Activated CD8-positive, alpha-beta memory T cell treated with anti-CD3 and anti-CD28 coated beads, Interleukin-2, amount 50 U/mL, for 1 hour (primary cell): Measurements from ENCODE around the gene SULT4A1.

Experiments
- DNase-seq: peaks from one replicate; pipeline ENCODE4 v3.0.0-alpha.2; 2020; ENCODE audit errors: extremely low read depth

SULT4A1 gene

DNA sequence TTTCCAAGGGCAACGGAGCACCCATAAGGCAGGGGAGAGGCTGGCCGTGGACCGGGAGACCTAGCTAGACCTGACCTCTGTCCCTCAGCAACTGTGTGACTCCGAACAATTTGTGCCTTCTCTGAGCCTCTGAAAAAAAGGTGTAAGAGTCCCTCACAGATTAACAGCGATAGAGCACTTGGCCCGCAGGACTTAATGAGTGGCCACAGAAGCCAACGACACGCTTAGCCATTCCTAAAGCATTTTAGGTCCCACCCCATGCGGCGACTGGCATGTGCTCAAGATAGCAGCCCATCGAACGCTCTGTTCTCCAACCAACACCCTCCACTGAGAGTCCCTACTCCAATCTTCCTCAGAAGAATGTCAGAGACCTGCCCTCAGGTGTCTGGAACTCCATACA lies 1.5 kb downstream of the SULT4A1 start:
- no peak for DNase-seq

DNA sequence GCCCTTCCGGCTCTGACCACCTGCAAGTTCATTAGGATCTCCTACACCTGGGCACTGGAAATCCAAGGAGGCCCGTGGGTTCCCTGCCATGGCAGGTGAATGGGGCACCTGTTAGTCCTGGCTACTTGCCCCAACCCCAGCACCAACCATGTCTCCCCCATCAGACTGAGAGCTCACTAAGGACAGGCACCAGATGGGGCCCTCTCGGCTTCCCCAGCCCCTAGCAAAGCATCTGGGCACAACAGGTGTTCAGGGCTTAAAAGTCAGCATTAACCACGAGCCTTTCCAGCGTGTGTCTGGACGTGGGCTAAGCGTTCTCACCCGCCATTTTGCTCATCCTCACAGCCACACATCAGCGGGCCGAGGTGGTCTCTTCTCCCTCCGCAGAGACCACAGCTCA lies 2.2 kb downstream of the SULT4A1 start:
- DNase-seq, result no peak

DNA sequence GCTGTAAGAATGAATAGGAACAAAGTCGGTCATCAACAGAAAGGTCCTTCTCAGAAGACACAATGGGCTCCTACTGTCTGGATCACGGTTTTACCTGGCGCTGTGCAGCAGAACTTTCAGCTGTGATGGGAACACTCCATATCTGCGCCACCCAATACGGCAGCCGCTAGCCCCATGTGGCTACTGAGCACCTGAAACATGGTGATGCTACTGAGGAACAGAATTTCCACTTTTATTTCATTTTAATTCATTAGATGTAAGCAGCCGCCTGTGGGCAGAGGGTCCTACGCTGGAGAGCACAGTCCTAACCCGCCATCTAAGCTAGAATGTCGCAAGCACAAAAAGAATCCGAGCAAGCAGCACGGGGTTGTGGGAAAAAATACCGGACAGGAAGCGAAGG lies 2.7 kb downstream of the SULT4A1 start:
- DNase-seq, result no peak

DNA sequence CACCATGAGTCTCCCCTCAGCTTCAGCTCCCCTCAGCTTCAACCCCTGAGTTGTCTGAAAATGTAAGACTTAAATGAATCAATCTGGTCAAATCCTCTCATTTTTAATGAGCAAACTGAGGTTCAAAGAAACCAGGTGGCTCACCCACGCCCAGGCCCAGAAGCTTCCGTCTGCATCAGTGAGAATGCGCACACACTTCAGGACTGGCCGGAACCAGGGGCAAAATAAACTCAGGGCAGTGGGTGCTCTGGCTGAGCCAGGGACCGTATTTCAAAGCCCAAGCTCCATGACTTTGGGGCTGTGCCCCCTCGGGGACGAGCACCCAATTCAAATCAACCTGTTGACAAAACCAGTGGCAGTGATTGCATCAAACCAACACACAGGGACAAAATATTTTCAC lies 3.1 kb downstream of the SULT4A1 start:
- DNase-seq, result no peak

DNA sequence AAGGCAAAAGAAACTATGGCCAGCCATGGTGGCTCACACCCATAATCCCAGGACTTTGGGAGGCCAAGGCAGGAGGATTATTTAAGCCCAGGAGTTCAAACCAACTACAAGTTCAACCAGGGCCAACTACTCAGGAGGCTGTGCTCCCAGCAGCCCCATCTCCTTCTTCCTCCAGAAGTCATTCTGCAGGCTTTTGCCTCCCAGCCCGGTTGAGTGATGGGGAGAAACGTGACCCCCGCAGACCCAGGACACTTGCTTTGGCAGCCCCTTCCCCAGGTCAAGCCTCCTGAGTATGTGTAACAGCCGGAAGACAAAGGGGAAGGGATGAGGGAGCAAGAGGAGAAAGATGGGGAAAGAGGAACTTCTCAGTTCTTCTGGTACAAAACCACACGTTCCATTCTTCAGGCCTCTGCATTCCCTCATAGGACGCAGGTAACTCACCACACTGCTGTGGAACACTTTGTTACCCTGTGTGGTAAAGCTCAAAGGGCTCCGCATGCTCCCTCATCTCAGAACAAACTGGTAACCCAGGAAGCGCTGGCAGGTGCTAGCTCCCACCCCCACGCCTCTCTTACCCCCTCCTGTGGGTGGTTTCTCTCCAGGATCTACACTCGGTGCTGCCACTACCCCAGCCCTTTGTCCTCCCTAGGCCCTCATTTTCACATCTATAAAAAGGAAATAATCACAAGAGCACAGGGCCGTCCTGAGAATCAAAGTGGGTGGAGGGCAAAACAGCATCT lies 4.0 kb downstream of the SULT4A1 start:
- DNase-seq, result no peak

DNA sequence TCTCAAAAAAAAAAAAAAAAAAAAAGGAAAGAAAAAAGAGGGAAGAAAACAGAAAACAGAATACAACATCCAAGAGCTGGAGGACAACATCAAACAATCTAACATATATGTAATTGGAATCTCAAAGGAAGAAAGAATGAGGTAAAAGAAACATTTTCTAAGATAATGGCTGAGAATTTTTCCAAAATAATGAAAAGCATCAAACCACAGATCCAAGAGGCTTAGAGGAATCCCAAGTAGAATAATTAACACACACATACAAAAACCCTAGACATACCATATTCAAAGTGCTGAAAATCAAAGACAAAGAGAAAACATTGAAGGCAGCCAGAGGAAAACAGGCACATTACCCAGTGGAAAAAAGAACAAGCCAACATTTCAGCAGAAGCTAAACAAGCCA lies 4.9 kb downstream of the SULT4A1 start:
- DNase-seq, result no peak

DNA sequence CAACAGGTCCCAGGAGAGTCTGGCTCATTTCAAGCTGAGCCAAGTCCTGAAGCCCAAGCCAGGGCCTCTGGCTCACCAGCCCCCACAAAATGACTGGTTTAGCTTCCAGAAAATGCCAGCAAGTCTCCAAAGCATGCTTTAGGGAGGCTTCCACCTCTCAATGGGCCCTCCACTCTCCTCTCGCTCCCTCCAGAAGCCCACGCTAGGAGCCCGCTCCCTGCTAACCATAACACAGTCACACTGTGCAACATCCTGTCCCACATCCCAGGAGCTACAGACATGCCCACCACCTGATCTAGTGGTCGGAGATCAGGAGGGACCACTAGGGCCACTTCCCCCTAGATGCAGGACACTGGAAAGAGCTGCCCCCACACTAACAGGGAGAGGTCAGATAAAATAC lies 6.9 kb downstream of the SULT4A1 start:
- no peak for DNase-seq

DNA sequence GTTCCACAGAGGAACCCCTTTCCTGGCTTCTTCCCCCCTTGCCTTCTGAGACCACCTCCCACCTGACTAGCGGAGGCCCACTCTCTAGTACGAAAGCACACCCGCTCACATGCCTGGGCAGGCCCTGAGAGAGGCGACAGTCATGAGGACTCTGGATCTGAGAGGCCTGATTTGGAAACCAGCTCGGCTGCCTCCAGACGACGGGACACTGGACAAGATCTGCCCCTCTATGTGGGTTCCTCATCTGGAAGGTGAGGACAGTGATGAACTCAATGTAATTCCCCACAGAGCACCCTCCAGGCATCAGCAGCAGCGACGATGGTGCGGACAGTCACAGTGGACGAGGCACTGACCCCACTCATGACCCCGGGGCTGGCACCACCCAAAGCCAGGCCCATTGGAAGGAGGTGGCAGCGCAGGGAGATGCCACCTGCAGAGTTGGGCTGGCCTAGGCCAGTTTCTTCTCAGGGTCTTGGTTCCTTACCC lies 7.5 kb downstream of the SULT4A1 start:
- DNase-seq, result no peak

DNA sequence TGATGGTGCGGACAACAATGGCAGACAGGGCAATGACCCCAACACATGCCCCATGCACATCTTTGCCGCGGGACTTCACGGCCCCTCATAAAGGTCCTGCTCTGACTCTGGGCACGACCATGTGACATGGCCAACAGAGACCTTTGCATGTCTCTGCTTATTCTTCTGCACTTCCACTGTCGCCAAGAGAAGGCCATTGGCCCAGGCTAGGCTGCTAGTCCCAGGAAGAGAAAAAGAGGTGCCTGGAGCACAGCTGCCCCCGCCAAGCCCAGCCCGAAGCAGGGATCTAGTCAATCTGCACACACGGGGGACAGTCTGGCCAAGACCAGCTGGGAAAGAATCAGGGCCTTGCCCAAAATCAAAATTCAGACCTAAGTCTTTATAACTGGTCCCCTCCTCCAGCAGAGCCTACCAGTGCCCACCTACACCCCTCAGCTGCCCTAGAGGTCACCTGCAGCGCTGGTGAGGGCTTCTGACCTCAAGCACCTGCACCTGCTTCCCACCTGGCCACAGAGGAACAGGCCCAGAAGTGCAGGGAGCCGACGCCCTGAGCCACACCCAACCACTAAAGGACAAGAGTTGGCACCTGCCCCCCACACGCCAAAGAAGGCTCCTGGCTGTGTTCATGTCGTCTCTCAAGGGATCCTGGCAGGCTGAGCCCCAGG lies 8.1 kb downstream of the SULT4A1 start:
- no peak for DNase-seq

DNA sequence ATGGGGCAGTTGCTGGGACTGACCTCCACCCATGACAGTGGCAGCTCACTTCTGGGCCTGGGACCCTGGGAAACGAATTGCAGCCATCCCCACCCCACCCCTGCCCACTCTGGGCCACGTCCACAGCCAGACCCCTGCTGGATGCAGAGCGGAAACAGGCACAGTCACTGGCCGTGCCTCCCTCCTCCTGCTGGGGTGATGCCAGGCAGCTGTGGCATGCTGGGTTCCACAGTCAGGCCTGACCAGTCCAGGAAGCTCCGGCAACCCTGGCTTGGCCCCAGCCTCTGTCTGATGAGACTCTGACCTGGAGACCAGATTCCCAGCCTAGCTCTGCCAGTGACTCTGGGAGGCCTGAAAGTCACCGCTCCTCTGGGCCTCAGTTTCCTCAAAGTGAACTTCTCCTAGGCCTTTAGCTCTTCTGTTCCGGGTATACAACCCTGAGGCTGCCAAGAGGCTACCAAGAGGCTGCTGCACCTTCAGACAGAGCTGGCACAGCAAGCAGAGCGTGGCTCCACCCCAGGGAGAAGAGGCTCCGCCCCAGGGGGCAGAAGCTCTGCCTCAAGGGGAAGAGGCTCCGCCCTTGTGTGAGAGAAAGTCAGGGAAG lies 8.9 kb downstream of the SULT4A1 start:
- no peak for DNase-seq

DNA sequence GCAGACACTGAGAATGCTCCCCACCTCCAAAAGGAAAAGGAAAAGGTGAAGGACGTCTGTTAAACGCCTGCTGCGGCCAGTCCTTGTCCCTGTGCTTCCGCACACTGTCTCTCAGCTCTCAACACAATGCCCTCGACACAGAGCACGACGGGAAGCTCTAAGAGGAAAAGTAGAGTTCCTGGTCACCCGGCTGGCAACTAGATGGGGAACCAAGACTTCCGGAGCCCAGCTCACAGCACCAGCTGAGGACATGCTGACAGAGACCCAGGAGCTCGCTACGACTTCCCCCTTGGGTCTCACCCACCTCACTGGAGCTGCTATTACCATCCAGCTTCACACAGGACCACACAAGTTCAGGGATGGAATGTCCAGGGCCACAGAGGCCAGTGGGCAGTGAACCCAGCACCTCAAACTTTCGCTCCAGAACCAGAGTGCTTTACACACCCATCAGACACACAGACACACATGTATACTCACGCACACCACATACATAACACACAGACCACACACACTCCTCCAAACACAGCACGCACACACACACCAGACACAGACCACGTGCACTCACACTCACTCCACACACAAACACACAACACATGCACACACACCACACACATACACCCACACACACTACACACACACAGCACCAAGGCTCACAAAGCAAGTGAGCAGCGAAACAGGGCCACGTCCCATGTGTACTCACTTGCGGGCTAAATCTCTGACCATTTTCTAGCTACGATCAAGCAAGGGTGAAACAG lies 9.6 kb downstream of the SULT4A1 start:
- no peak for DNase-seq

DNA sequence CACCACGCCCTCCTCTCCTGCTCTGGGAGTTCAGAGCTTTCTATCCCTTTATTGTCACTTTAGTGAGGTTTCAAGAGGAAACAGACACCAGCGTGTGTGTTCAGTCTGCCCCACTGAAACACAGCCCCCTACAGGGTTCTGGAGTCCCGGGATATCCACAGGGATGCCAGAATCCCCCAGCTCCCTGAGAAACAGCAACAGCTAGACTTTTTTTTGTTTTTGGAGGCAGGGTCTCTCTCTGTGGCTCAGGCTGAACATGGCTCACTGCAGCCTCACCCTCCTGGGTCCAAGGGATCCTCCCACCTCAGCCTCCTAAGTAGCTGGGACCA lies 10.4 kb downstream of the SULT4A1 start:
- no peak for DNase-seq

DNA sequence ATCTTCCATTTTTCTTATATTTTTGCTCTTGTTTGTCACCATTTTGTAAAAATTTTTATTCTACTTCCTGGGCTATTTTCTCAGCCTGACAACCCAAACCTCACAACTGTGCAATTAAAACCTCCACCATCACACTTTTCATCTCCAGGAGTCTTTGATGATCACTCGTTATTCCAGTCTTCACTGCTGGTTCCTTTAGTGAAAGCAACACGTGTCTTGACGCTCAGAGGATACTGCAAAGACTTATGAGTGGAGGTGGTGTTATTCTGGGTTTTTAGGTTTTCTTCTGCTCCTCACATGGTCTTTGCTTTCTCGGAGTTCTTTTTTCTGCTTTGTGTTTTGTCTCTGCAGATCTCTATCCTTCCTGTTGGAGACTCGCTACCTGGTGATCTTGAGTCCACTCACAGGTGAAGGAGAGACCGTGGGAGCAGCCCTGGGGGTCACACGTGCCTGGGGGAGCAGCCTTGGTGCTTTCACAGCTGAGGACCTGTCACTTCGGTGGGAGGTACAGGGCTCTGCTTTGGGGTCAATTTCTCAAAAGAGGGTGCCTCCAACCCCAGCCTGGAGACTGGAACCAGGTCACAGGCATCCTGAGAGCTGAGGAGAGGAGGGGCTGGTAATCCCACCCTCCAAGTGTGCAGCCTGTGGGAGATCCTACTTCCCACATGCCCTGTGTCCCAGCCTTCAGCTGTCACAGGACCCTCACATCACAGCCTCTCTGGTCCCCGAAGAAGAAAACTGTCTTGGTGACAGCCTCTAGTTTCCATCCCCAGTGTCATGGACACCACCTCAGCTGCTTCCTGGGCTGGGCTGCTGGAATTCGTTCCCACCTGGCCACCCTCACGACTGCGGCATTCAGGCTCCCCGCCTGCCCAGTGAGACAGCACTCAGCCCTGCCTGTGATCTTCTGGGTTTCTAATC lies 11.0 kb downstream of the SULT4A1 start:
- no peak for DNase-seq

DNA sequence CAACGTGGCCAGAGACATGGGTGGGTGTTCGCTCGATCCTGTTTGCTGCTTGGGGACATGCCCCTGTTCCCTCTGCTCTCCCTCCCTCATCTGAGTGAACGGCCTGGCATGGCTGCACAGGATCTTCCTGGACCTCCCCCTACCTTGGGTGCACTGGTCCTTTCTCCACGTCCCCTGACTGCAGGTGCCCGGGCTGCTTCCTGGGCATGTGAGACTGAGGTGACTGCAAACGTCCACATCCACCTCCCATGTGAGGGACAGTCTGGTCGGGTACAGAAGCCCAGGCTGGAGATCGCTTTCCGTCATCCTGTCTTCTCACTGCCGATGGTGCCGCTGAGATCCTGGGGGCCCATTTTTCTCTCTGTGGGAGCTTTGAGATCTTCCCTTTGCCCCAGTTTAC lies 11.8 kb downstream of the SULT4A1 start:
- no peak for DNase-seq

DNA sequence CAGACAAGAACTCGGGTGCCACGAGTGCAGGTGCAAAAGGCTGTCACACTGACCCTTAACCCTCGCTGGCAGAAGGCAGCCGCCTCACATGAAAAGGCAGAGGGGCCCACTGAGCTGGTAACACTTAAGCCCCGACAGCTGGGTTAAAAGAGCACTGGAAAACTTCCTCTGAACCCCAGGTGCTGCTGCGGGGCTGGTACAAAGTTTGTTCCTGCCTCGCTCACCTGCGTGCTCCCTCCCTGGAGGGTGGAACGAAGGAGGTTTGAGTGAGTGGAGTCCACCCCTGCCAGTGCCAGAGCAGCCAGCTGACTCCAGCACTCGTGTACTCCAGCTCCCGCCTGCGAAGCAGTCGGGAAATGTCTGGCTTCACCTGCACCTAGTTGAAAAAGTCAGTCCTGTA lies 12.6 kb downstream of the SULT4A1 start:
- DNase-seq, result no peak

DNA sequence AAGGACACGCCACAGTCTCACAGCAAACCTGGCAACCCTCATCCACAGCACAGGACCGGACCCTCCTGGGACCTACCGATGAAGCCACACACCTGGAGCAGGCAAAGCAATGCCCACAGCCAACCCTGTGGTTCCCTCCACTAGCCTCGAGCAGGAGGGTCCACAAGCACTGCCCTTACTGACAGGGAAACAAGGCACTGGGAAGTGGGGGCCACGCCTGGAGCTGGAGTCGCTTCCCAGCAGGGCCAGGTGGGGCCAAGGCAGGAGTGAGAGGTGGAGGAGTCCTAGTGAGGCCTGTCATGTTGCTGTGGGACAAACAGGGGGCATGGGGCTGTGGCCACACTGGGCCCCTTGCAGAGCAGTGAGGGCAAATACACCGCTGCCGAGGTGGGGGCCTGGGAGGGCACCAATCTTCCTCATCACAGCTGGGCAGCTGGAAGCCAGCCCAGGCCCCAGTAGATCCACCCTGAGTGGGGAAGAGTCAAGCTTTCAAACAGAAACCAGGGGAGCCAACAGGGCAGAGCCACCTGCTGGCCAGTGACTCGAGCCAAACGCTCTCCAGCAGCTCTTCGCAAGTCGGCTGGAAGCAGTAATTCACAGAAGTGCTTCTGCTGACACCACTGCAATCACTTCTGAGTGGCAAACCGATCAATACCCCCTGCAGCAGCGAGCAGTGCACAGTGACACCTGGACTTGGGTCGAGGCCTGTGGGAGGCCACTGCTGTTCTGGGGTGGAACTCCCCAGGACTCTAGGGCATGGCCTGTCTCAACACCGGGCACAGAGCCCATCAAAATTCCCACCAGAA lies 13.7 kb downstream of the SULT4A1 start:
- no peak for DNase-seq

DNA sequence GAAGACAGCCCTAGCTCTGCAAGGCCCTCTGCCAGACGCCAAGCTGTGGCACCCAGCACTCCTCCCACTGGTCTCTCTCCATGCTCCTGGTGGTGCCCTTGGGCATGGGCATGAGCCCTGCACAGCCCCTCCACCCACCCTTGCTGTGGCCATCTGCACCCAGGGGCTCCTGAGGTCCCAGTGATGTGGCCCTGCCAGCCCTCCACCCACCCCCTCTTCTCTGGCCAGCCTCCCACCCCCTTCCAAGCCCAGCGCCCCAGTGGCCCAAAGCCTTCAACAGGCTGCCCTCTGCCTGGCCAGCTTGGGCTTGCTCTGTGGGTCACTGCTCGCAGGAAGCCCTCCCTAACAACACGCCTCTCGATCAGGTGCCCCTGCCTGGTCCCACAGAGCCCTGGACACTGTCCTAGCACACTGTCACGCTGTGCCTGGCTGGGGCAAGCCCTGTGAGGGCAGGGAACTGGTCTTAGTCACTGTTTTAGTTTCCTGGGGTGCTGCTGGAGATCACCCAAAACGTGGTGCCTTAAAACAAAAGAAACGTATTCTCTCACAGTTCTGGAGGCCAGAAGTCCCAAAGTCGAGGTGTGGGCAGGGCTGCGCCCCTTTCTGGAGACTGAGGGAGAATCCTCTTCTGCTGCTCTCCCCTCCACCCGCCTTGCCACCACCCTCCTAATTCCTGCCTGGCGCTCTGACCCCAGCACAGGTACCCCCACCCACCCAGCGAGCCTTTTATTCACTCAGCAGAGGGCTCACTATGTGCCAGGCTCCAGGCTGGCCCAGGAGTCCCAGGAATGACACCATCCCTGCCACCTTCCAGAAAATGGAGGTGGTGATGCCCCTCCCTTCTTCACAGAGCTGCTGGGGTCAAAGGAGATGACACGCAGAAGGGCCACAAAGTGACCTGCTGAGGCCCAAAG lies 14.7 kb downstream of the SULT4A1 start:
- no peak for DNase-seq

DNA sequence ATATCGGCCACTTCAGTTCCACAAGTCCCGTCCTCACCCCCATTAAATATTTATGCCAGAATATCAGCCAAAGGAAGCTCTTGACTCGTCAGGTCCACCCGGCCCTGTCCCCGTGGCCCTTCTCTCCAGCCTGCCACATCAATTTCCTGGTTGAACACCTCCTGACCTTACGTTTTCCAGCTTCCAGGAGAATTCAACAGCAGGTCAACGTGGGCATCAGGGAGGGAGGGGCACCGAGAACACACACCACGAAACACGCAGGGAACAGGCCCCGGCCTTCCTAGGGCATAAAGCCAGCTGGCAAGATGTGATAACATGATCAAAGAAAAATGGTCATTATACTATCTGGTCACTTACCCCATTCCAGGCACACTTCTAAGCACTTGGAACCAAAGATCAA lies 15.3 kb downstream of the SULT4A1 start:
- DNase-seq, result no peak

DNA sequence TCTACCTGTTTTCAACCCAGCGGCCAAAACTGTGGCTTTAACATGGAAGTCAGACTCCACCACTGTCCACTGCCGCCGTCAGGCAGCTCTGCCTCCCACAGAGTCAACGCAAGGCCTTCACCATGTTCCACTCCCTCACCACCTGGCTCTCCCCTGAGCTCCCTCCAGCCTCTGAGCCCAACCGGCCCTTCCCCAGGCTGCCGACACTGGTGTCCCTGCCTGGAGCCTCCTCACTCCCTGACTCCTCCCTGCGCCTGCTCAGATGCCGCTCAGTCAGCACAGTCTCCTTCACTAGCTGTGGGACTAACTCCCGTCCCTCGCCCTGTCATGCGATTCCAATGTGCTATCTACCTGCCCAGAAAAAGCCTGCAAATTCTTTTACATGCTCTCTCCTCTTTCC lies 16.3 kb downstream of the SULT4A1 start:
- DNase-seq, result no peak
